LNCAP (cell line): Measurements from ENCODE around the gene SPRED1.

ENCODE experiments used
- TF ChIP-seq, protein P1 (sequence below): fragments of 450-650 bp; IDR thresholded peaks from 2 replicates; pipeline ENCODE4 v1.5.1; 2017; ENCODE audit warnings: mild to moderate bottlenecking

SPRED1 gene

DNA sequence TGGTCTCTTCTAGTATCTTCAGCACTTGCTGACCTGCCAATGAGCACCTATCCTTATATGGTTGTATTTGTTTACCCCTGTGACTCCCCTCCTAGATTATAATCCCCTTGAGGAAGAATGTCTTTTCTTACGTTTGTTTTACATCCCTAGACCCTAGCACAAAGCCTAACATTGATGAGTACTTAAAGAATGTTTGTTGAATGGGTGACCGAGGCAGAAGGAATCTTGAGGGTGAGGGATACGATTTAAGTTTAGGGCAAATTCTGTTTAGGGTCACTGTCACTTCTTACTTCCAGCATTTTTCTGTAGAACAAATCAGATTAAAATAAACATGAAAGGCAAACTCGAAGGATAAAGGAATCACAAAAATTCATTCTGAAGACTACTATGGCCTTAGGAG, 120.4 kb downstream of the SPRED1 start:
- TF ChIP-seq, protein P1, sequence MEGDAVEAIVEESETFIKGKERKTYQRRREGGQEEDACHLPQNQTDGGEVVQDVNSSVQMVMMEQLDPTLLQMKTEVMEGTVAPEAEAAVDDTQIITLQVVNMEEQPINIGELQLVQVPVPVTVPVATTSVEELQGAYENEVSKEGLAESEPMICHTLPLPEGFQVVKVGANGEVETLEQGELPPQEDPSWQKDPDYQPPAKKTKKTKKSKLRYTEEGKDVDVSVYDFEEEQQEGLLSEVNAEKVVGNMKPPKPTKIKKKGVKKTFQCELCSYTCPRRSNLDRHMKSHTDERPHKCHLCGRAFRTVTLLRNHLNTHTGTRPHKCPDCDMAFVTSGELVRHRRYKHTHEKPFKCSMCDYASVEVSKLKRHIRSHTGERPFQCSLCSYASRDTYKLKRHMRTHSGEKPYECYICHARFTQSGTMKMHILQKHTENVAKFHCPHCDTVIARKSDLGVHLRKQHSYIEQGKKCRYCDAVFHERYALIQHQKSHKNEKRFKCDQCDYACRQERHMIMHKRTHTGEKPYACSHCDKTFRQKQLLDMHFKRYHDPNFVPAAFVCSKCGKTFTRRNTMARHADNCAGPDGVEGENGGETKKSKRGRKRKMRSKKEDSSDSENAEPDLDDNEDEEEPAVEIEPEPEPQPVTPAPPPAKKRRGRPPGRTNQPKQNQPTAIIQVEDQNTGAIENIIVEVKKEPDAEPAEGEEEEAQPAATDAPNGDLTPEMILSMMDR: no peak

DNA sequence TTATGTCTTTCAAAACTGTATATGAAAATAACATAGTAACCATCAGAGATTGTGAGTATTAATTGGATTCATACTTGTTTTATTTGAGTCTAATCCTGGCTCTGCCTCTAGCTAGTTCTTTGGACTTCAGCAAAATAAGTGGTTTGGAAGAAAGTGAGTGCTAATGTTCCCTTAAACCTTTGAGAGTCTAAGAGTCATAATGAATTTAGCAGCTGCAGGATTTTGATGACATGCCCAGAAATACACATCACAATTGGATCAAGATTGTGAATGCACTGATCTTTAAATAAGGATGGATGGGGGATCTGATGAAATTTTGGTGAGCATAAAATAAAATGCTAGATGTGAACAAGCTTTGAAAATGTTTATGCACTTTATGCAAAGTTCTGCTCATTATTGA, 121.4 kb downstream of the SPRED1 start:
- TF ChIP-seq, protein P1: no peak

DNA sequence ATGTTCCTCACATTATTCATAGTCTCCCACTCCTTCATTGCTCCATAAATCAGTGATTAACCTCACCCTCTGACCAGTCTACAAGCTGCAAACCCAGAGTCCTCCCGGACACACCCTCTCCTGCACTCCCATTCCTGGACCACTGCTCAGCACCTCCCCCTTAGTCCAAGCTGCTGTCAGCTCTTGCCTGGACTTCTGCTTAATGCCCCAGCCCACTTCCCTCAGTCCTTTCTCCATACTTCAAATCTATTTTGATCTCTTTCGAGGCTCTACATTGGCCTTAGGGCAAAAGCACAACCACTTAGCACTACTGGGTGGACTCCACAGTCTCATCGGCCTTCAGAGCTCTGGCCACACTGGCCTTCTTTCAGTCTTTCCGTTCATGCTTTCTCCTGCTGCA, 121.9 kb downstream of the SPRED1 start:
- TF ChIP-seq, protein P1: no peak

DNA sequence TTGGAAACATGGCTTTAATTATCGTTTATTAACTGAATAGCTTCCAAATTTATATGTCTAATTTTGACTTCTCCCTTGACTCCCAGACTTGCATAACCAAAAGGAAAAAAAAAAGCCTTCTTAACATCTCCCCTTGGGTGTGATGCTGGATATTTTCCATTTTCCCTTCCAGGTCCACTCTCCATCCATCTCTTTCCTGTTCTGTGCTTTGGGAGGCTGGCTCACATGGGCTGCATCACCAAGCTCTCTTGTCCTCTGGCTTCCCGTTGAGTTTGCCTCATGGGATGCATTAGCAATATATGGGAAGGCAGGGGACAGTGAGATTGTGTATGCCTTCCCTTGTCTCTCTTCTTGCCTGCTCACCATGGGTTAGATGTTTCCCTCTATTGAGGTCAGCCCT, 123.4 kb downstream of the SPRED1 start:
- TF ChIP-seq, protein P1: no peak

DNA sequence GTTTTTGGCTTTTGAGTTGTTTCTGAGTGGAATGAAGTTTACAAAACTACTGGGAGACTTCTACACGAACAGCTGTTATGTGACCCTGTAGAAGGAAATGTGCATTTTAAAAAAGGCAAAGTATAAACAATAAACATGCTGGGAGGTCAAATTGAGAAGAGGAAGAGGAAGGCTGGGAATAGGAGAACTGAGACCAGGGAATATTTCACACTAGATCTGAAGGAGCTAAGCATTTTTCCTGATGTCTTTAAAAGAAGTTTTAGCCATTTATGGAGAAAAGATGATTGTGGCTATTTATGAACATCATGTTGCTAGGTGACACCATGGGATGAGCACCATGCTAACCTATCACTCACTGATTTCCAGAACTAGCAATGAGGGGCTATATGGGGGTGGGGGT, 125.0 kb downstream of the SPRED1 start:
- TF ChIP-seq, protein P1: no peak

DNA sequence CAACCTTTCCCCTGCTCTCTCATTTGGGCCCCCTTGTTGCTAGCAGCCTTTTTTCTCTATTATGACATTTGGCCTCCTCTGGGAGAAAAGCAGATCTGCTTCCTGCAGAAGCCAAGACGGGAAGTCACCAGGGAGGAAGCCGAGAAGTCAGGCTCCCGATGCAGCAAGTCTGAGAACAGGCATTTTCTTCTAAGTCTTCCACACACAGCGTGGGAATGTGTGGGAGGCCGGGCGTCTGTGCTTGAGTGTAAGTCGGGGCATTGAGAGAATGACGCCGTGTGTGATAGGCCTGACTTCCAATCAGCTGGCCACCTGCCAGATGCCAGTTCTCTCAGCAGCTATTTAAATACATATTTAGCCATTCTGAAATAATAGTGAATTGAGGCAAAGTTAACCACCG, 125.5 kb downstream of the SPRED1 start:
- TF ChIP-seq, protein P1: no peak

DNA sequence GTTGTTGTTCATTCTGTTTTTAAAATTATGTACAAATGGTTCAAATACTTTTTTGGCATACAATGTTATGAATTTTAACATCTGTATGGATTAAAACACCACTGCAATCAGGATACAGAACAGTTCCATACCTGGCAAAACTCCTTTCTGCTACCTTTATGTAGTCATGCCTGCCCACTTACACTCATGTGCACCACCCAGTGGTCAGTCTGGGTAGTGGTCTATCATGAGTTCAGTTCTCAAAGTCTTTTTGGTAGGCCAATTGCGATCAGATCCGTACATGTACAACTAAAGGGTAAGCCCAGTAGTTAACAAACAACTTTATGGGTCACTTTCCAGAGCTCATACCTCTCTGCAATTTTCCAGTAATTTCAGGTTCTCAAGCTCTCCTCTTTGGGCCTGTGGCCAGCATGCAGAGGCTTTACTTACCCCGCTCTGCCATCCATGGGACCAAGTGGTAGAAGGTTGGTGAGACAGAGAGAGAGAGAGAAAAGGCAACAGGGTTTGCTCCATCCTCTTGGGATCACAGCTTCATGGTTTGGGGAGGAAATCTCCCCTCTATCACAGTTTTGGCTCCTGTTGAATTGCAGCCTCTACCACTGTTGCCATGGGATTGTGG, 137.4 kb downstream of the SPRED1 start:
- TF ChIP-seq, protein P1: peak; percentile 89

DNA sequence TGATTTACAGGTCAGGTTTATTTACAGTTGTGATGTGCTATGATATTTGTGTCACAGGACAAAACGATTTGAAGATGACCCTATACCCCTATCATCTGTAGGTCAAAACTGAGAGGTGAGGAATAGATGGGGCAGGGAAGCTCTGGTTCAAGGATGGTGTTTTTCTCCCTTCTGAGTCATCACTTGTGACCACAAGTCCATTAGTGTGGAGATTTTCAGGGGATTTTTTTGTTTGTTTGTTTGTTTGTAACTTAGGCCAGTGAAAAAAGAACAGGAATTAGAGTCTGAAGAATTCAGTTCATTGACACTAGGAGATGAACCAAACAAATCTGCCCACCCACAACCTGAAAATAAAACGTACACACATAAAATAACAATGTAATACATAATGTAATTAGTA, 138.6 kb downstream of the SPRED1 start:
- TF ChIP-seq, protein P1: no peak
